ENCODE data around the gene ALB. TPM values are rescaled to one million over a fixed set of nuclear protein-coding genes. Genes with fewer than 3 reads are reported as not detected.

Gene ALB
- total RNA-seq, 1 donor = not detected

GRCh38 chr4:73419106-73420038 is 15.3 kb downstream of the ALB start:
- no peak for TF ChIP-seq CTCF (IDR thresholded peaks at IDR 0.05; ENCODE audit: insufficient read depth, low read depth, low read length)
- DNase-seq (ENCODE audit: low read depth) = no peak
- no peak overlapping the region for H3K4me3 ChIP-seq (ENCODE audit: low read depth, low read length)

GRCh38 chr4:73420615-73421014 is 16.5 kb downstream of the ALB start:
- no peak for TF ChIP-seq CTCF (IDR thresholded peaks at IDR 0.05; ENCODE audit: insufficient read depth, low read depth, low read length)
- DNase-seq (ENCODE audit: low read depth) = no peak
- no peak overlapping the region for H3K4me3 ChIP-seq (ENCODE audit: low read depth, low read length)

GRCh38 chr4:73421708-73422457 is 17.8 kb downstream of the ALB start:
- DNase-seq (ENCODE audit: low read depth) = no peak
- H3K4me3 ChIP-seq (ENCODE audit: low read depth, low read length) = no peak overlapping the region
- no peak for TF ChIP-seq CTCF (IDR thresholded peaks at IDR 0.05; ENCODE audit: insufficient read depth, low read depth, low read length)

GRCh38 chr4:73422458-73422752 is 18.3 kb downstream of the ALB start:
- TF ChIP-seq CTCF (IDR thresholded peaks at IDR 0.05; ENCODE audit: insufficient read depth, low read depth, low read length) = no peak
- H3K4me3 ChIP-seq (ENCODE audit: low read depth, low read length) = no peak overlapping the region

GRCh38 chr4:73423184-73423583 is 19.1 kb downstream of the ALB start:
- H3K4me3 ChIP-seq (ENCODE audit: low read depth, low read length) = no peak overlapping the region
- TF ChIP-seq CTCF (IDR thresholded peaks at IDR 0.05; ENCODE audit: insufficient read depth, low read depth, low read length) = no peak
- no peak for DNase-seq (ENCODE audit: low read depth)

More at GRCh38 chr4:73422458-73422752, 18.3 kb downstream of the ALB start:
- no peak for DNase-seq (ENCODE audit: low read depth)

GRCh38 chr4:73426666-73427065 is 22.6 kb downstream of the ALB start:
- no peak for TF ChIP-seq CTCF (IDR thresholded peaks at IDR 0.05; ENCODE audit: insufficient read depth, low read depth, low read length)
- no peak overlapping the region for H3K4me3 ChIP-seq (ENCODE audit: low read depth, low read length)
- no peak for DNase-seq (ENCODE audit: low read depth)
